Heart right ventricle (tissue), 16 donors: ENCODE measurements around the gene IL12RB2. TPM values are rescaled to one million over a fixed set of nuclear protein-coding genes. Genes with fewer than 3 reads are reported as not detected.

Experiments
- ATAC-seq, 8 donors: fragments of 200-7000 bp; cut with Tn5 transposase; one replicate each; pipeline ENCODE4 v1.9.1; 2020; ENCODE audit warnings: mild to moderate bottlenecking in 8 of 8, moderate library complexity in 8 of 8, moderate number of reproducible peaks in 1 of 8
- DNase-seq, 2 donors: peaks; one replicate each; pipeline ENCODE4 v3.0.0-alpha.2; 2020
- H3K27ac ChIP-seq, 10 donors: fragments of 200-600 bp; sonication (generic) in 2 of 10; one replicate each; pipeline versions ENCODE4 v1.5.0 to v1.8.0; 2020 to 2022; ENCODE audit warnings: mild to moderate bottlenecking in 3 of 10
- H3K27me3 ChIP-seq, 7 donors: fragments of 200-600 bp; one replicate each; pipeline ENCODE4 v1.8.0; 2021 to 2022; ENCODE audit warnings: mild to moderate bottlenecking in 2 of 7
- H3K36me3 ChIP-seq, 9 donors: fragments of 200-600 bp; sonication (generic) in 1 of 9; one replicate each; pipeline versions ENCODE4 v1.5.0 to v1.8.0; 2020 to 2022; ENCODE audit warnings: mild to moderate bottlenecking in 2 of 9
- H3K4me1 ChIP-seq, 9 donors: fragments of 200-600 bp; sonication (generic) in 1 of 9; one replicate each; pipeline versions ENCODE4 v1.5.0 to v1.8.0; 2020 to 2022; ENCODE audit warnings: mild to moderate bottlenecking in 4 of 9
- H3K4me3 ChIP-seq, 10 donors: fragments of 200-600 bp; sonication (generic) in 2 of 10; one replicate each; pipeline versions ENCODE4 v1.5.0 to v1.8.0; 2020 to 2022; ENCODE audit warnings: mild to moderate bottlenecking in 7 of 10, moderate library complexity in 2 of 10
- H3K9me3 ChIP-seq, 11 donors: fragments of 200-600 bp in 10 of 11; sonication (generic) in 2 of 11; one replicate each; pipeline versions ENCODE4 v1.5.0 to v1.8.0; 2013 to 2022; ENCODE audit warnings: mild to moderate bottlenecking in 2 of 11, control low read depth in 1 of 11, moderate library complexity in 1 of 11
- CTCF ChIP-seq, 9 donors: fragments of 200-600 bp; sonication (generic) in 2 of 9; IDR thresholded peaks; one replicate each; pipeline versions ENCODE4 v1.5.0 to v1.8.0; 2021 to 2022; ENCODE audit warnings: antibody characterized with exemption in 9 of 9, mild to moderate bottlenecking in 5 of 9, moderate library complexity in 1 of 9
- WGBS, 2 donors: extraction: QIAGEN DNeasy Blood & Tissue Kit; methylation state at CpG; one replicate each; pipeline ENCODE4 v1.1.7; 2013; ENCODE audit warnings: inconsistent platforms in 1 of 2; 5-methylcytosine and 5-hydroxymethylcytosine counted together
- intact Hi-C, 10 donors: fragments of 100-400 bp; cut with DNase I; formaldehyde crosslinking; loops; one replicate each; pipeline versions ENCODE4 v1.11.1 to v1.14.2; 2022
- polyA plus RNA-seq, 2 donors: library from polyadenylated mRNA; stranded (reverse); fragments of 200-250 nt; gene quantifications; one replicate each; pipeline ENCODE4 v1.2.3, GENCODE V29; 2013
- total RNA-seq, 10 donors: library from RNA; stranded (reverse); fragmentation: NEBNext Ultra II Directional in 3 of 10; extraction: Animal tissue kit (Norgen Biotek cat#: 25700) in 3 of 10; gene quantifications; one replicate each; pipeline versions ENCODE4 v1.2.1 to v1.2.4, GENCODE V29; 2021 to 2023
- donor health status: Arrhythmogenic right ventricular cardiomyopathy.
- donor health status: ischemic (EF 13 %, LVEDD 7.1; RV severe dilation, severe dysfunction).
- donor health status: healthy with polysubstance abuse.
- donor health status: DM: no; HTN: yes; CAD: no.
- donor health status: DM: no; HTN: no; CAD: no.
- donor health status: ischemic (EF 25% LVEDD 6.9; RV normal size, moderate dysfunction).
- donor health status: ischemic (EF 25% LVEDD 5.7; RV mildly dilated, moderate dysfunction).
- donor health status: healthy.
- donor health status: DM: yes; HTN: yes; CAD: no.
- donor health status: Ischemic cardiomyopathy.
- donor health status: ischemic (EF 35%, LVEDD 5.7; RV mildly dilated, moderate dysfunction).
- donor health status: nonischemic (EF 11% LVEDD 7.7; RV severe dilation, severe dysfunction).
- donor health status: DM: yes; HTN: yes; CAD: no.
- donor health status: PGD.
- donor health status: ischemic (EF 29% LVEDD 5.4; RV normal size, mild dysfunction).
- donor health status: nonischemic (EF 23%, LVEDD 6.1; RV moderate dilation, normal function).

Gene IL12RB2
- total and polyA plus RNA-seq, 12 donors = 0.09 to 1.2 (median 0.22) TPM; not detected in 1

GRCh38 chr1:67434491-67434890 lies 126.8 kb downstream of the IL12RB2 start:
- H3K27me3 ChIP-seq = no peaks in the 10 kb centered on the region
- ATAC-seq (no peak), DNase-seq (no peak)
- no peaks in the 10 kb centered on the region for H3K9me3 ChIP-seq
- H3K27ac ChIP-seq = peak overlapping the region in 3 of 10 donors; percentile 27 to 61 (median 32)
- TF ChIP-seq CTCF (IDR thresholded peaks at IDR 0.05) = no peak
- H3K4me1 ChIP-seq = peaks cover 0 to 32% (median 18%) of the 10 kb centered on the region in 9 donors
- no peak overlapping the region for H3K4me3 ChIP-seq
- intact Hi-C loops = loop anchor here in 1 of 10 donors (10.0 kb wide), 1 partner anchor 50 kb away; no protein-coding TSS in a partner anchor
- WGBS, 2 donors = 67 to 81% methylated on average over 2 of the region's 2 CpGs
- H3K36me3 ChIP-seq = no peaks in the 10 kb centered on the region

GRCh38 chr1:67436511-67437055 lies 128.9 kb downstream of the IL12RB2 start:
- Histone ChIP-seq H3K36me3 (no peaks in the 10 kb centered on the region), H3K4me3 (no peak overlapping the region)
- intact Hi-C loops = loop anchor here in 1 of 10 donors (10.0 kb wide), 1 partner anchor 48 kb away; no protein-coding TSS in a partner anchor

GRCh38 chr1:67437961-67438360 lies 130.3 kb downstream of the IL12RB2 start:
- no peak for TF ChIP-seq CTCF (IDR thresholded peaks at IDR 0.05)
- no peaks in the 10 kb centered on the region for H3K27me3 ChIP-seq
- DNase-seq (no peak), ATAC-seq (no peak)
- H3K4me1 ChIP-seq = peaks cover 3 to 35% (median 21%) of the 10 kb centered on the region in 9 donors
- no peaks in the 10 kb centered on the region for H3K36me3 ChIP-seq
- H3K4me3 ChIP-seq = no peak overlapping the region
- intact Hi-C loops = loop anchor here in 1 of 10 donors (10.0 kb wide), 1 partner anchor 47 kb away; no protein-coding TSS in a partner anchor
- H3K9me3 ChIP-seq = no peaks in the 10 kb centered on the region
- no peak overlapping the region for H3K27ac ChIP-seq
- 69 to 71% methylated on average over 2 of the region's 2 CpGs for WGBS, 2 donors

More at GRCh38 chr1:67436511-67437055, 128.9 kb downstream of the IL12RB2 start:
- no peaks in the 10 kb centered on the region for H3K27me3 ChIP-seq
- H3K4me1 ChIP-seq = peaks cover 3 to 42% (median 24%) of the 10 kb centered on the region in 9 donors
- H3K9me3 ChIP-seq = no peaks in the 10 kb centered on the region
- TF ChIP-seq CTCF (IDR thresholded peaks at IDR 0.05) = no peak
- no peak overlapping the region for H3K27ac ChIP-seq
- DNase-seq (no peak), ATAC-seq (no peak)
- 96 to 97% methylated on average over 4 of the region's 4 CpGs for WGBS, 2 donors

GRCh38 chr1:67439277-67440029 lies 131.8 kb downstream of the IL12RB2 start:
- intact Hi-C loops = loop anchor here in 1 of 10 donors (10.0 kb wide), 1 partner anchor 45 kb away; no protein-coding TSS in a partner anchor
- ATAC-seq = no peak
- TF ChIP-seq CTCF (IDR thresholded peaks at IDR 0.05) = no peak
- 88 to 91% methylated on average over 6 of the region's 6 CpGs for WGBS, 2 donors
- peaks cover 0 to 20% (median 13%) of the 10 kb centered on the region in 9 donors for H3K4me1 ChIP-seq
- H3K27me3 ChIP-seq = no peaks in the 10 kb centered on the region
- no peaks in the 10 kb centered on the region for H3K36me3 ChIP-seq
- no peak overlapping the region for H3K4me3 ChIP-seq
- no peaks in the 10 kb centered on the region for H3K9me3 ChIP-seq
- no peak overlapping the region for H3K27ac ChIP-seq
- no peak for DNase-seq
